Measurements from ENCODE around the gene IFNA6. TPM values are rescaled to one million over a fixed set of nuclear protein-coding genes. Genes with fewer than 3 reads are reported as not detected.
A peak's percentile ranks its signal among the peaks of the same experiment; 100 is the strongest.

The IFNA6 gene
- total RNA-seq, 1 experiment from 2014 or later = not detected

GRCh38 chr9:21322911-21323461 is 27.7 kb downstream of the IFNA6 start:
- Histone ChIP-seq H4K20me1 (ENCODE audit: insufficient read depth) (no peaks in the 10 kb centered on the region), H3K36me3 (ENCODE audit: low read depth) (no peaks in the 10 kb centered on the region), H3K4me2 (no peak overlapping the region), H3K4me3 (no peak overlapping the region), H2AFZ (no peak overlapping the region), H3K9me2 (ENCODE audit: insufficient read depth) (no peaks in the 10 kb centered on the region), H3K27ac (no peak overlapping the region), H3K27me3 (ENCODE audit: insufficient read depth, low read depth) (no peaks in the 10 kb centered on the region), H3K4me1 (replicated peaks; ENCODE audit: insufficient read depth) (no peaks in the 10 kb centered on the region), H3K9me3 (ENCODE audit: insufficient read depth, low read depth) (no peaks in the 10 kb centered on the region), H3F3A (ENCODE audit: insufficient read depth, low read depth) (no peaks in the 10 kb centered on the region), H3K79me2 (ENCODE audit: low read depth) (no peaks in the 10 kb centered on the region; the same call in 1 of the 2 replicates)
- no peak for DNase-seq
- intact Hi-C loops (cut with micrococcal nuclease; ENCODE audit: unreplicated experiment) = loop anchor here (10.0 kb wide), 2 partner anchors 232 to 922 kb away; no protein-coding TSS in a partner anchor
- BruUV-seq (replicated peaks) = no TSS peak
- TF ChIP-seq EZH2 (IDR thresholded peaks at IDR 0.05; ENCODE audit: low read depth) (no peak), CTCF (conservative IDR thresholded peaks at IDR 0.05) (no peak)
- POLR2A ChIA-PET (ENCODE audit: unreplicated experiment) = no interaction called here
- CTCF ChIA-PET = no interaction called here

- H3K27me3 ChIP-seq (ENCODE audit: insufficient read depth, low read depth) = no peaks in the 10 kb centered on the region
- H3K9me2 ChIP-seq (ENCODE audit: insufficient read depth) = no peaks in the 10 kb centered on the region
- no peak overlapping the region for H2AFZ ChIP-seq
- no peaks in the 10 kb centered on the region for H3F3A ChIP-seq (ENCODE audit: insufficient read depth, low read depth)
- H3K36me3 ChIP-seq (ENCODE audit: low read depth) = no peaks in the 10 kb centered on the region
- H3K9me3 ChIP-seq (ENCODE audit: insufficient read depth, low read depth) = no peaks in the 10 kb centered on the region
- H3K4me2 ChIP-seq = no peak overlapping the region
- H3K79me2 ChIP-seq (ENCODE audit: low read depth) = no peaks in the 10 kb centered on the region
- no peak for DNase-seq
- no peaks in the 10 kb centered on the region for H4K20me1 ChIP-seq (ENCODE audit: insufficient read depth)
- BruUV-seq (replicated peaks) = no TSS peak
- intact Hi-C loops (cut with micrococcal nuclease; ENCODE audit: unreplicated experiment) = loop anchor here (10.0 kb wide), 2 partner anchors 234 to 924 kb away; no protein-coding TSS in a partner anchor
- POLR2A ChIA-PET (ENCODE audit: unreplicated experiment) = interaction anchor here (0.6 kb wide), 1 partner anchor 1122 kb away, joined by 3 read pairs; no protein-coding TSS in a partner anchor
- TF ChIP-seq EZH2 (IDR thresholded peaks at IDR 0.05; ENCODE audit: low read depth) (no peak), CTCF (conservative IDR thresholded peaks at IDR 0.05) (no peak)
- no peak overlapping the region for H3K27ac ChIP-seq
- H3K4me3 ChIP-seq = no peak overlapping the region
- no peaks in the 10 kb centered on the region for H3K4me1 ChIP-seq (replicated peaks; ENCODE audit: insufficient read depth)
- CTCF ChIA-PET = interaction anchor here (0.8 kb wide), 1 partner anchor 107 kb away, joined by 3 read pairs; no protein-coding TSS in a partner anchor
Measured at GRCh38 chr9:21320465-21320864, 30.2 kb downstream of the IFNA6 start.

- Histone ChIP-seq H3K4me1 (replicated peaks; ENCODE audit: insufficient read depth) (no peaks in the 10 kb centered on the region), H3K9me2 (ENCODE audit: insufficient read depth) (no peaks in the 10 kb centered on the region), H3K4me2 (no peak overlapping the region), H3K79me2 (ENCODE audit: low read depth) (no peaks in the 10 kb centered on the region), H3K27ac (no peak overlapping the region), H3K36me3 (ENCODE audit: low read depth) (no peaks in the 10 kb centered on the region), H2AFZ (no peak overlapping the region), H3F3A (ENCODE audit: insufficient read depth, low read depth) (no peaks in the 10 kb centered on the region), H3K4me3 (no peak overlapping the region), H3K9me3 (ENCODE audit: insufficient read depth, low read depth) (no peaks in the 10 kb centered on the region), H4K20me1 (ENCODE audit: insufficient read depth) (no peaks in the 10 kb centered on the region), H3K27me3 (ENCODE audit: insufficient read depth, low read depth) (no peaks in the 10 kb centered on the region)
- TF ChIP-seq CTCF (conservative IDR thresholded peaks at IDR 0.05) (peak; percentile 66), EZH2 (IDR thresholded peaks at IDR 0.05; ENCODE audit: low read depth) (no peak)
- no TSS peak for BruUV-seq (replicated peaks)
- CTCF ChIA-PET = interaction anchor here (0.6 to 0.8 kb wide), 3 partner anchors 58 to 144 kb away, joined by 4 to 12 read pairs (median 12); no protein-coding TSS in a partner anchor
- DNase-seq = peak in 1 of 2 experiments; percentile 17
- POLR2A ChIA-PET (ENCODE audit: unreplicated experiment) = no interaction called here
- intact Hi-C loops (cut with micrococcal nuclease; ENCODE audit: unreplicated experiment) = loop anchor here (5.0 kb wide), 2 partner anchors 66 to 494 kb away; no protein-coding TSS in a partner anchor
Measured at GRCh38 chr9:21317956-21318923, 32.4 kb downstream of the IFNA6 start.
